A549 (cell line): ENCODE results near the gene EPB41L1. TPM values are rescaled to one million over a fixed set of nuclear protein-coding genes. Genes with fewer than 3 reads are reported as not detected.

Experiments
- ATAC-seq, 2 experiments: fragments of 200-7000 bp in 1 of 2; fragments of >200 bp in 1 of 2; cut with Nextera tagmentation in 1 of 2; cut with Tn5 transposase in 1 of 2; 3 replicates each; pipeline versions ENCODE4 v1.8.0 to v1.9.1; 2018 to 2020; ENCODE audit warnings: mild to moderate bottlenecking in 1 of 2, moderate library complexity in 1 of 2
- CTCF ChIA-PET: fragments of 300-600 bp; sonication (Branson Sonifier 250); formaldehyde crosslinking; extraction: SDS; loops from one replicate; lab custom pipeline; 2021; ENCODE audit warnings: antibody characterized with exemption, inconsistent platforms; lab: Yijun Ruan, JAX
- POLR2A ChIA-PET: fragments of 350-600 bp; formaldehyde crosslinking; extraction: SDS; loops from one replicate; lab custom pipeline; 2021; ENCODE audit warnings: antibody characterized with exemption, inconsistent platforms; lab: Yijun Ruan, JAX
- DNase-seq, 2 experiments: peaks; one replicate each; pipeline versions ENCODE4 v3.0.0 to v3.0.0-alpha.2; 2011 to 2016; ENCODE audit warnings: low read depth in 1 of 2, low spot score in 1 of 2
- FAIRE-seq: peaks from 2 replicates; lab custom pipeline; 2011; peaks lifted over from hg19 to GRCh38; lab: Jason Lieb, UNC
- H3K27ac ChIP-seq, 2 experiments: fragments of >200 bp; sonication (Bioruptor Twin); formaldehyde crosslinking; 3 replicates each; pipeline ENCODE4 v1.5.1; 2016 to 2017
- H3K4me1 ChIP-seq: fragments of >200 bp; sonication (Bioruptor Twin); formaldehyde crosslinking; 3 replicates; pipeline ENCODE4 v1.6.1; 2016
- H3K4me2 ChIP-seq: fragments of >200 bp; sonication (Bioruptor Twin); formaldehyde crosslinking; 3 replicates; pipeline ENCODE4 v1.6.1; 2016
- H3K4me3 ChIP-seq: fragments of >200 bp; sonication (Bioruptor Twin); formaldehyde crosslinking; 3 replicates; pipeline ENCODE4 v1.5.1; 2016
- H3K9me3 ChIP-seq: fragments of >200 bp; sonication (Bioruptor Twin); formaldehyde crosslinking; 3 replicates; pipeline ENCODE4 v1.6.1; 2016
- ATOH8 ChIP-seq: fragments of 250-450 bp; sonication (Bioruptor Pico); IDR thresholded peaks from 2 replicates; pipeline ENCODE4 v1.5.0; 2020; ENCODE audit warnings: low read depth, mild to moderate bottlenecking, moderate library complexity
- BCL3 ChIP-seq: fragments of >200 bp; sonication (Bioruptor Twin); formaldehyde crosslinking; IDR thresholded peaks from 3 replicates; pipeline ENCODE4 v1.6.1; 2016
- CBX2 ChIP-seq: fragments of 200-600 bp; sonication (generic); IDR thresholded peaks from 2 replicates; pipeline ENCODE4 v1.6.1; 2016; ENCODE audit warnings: low read depth, mild to moderate bottlenecking, borderline replicate concordance
- CEBPB ChIP-seq, 2 experiments: fragments of >200 bp in 1 of 2; sonication (Bioruptor Twin) in 1 of 2; formaldehyde crosslinking in 1 of 2; IDR thresholded peaks; 2 replicates each; pipeline ENCODE4 v1.6.1; 2012 to 2016
- CHD4 ChIP-seq: fragments of 200-600 bp; sonication (generic); IDR thresholded peaks from 2 replicates; pipeline ENCODE4 v1.6.1; 2016; ENCODE audit warnings: antibody characterized with exemption, mild to moderate bottlenecking, borderline replicate concordance
- EHF ChIP-seq: fragments of 250-450 bp; sonication (Bioruptor Pico); IDR thresholded peaks from 2 replicates; pipeline ENCODE4 v1.5.0; 2020; ENCODE audit warnings: mild to moderate bottlenecking
- EHMT2 ChIP-seq: fragments of 200-600 bp; sonication (generic); IDR thresholded peaks from 2 replicates; pipeline ENCODE4 v1.6.1; 2016; ENCODE audit warnings: antibody characterized with exemption, low read depth, mild to moderate bottlenecking, moderate library complexity
- ESRRA ChIP-seq: fragments of 150-350 bp; IDR thresholded peaks from 2 replicates; pipeline ENCODE4 v1.6.1; 2014; ENCODE audit warnings: mild to moderate bottlenecking, low read length, borderline replicate concordance
- FOSB ChIP-seq: fragments of 250-450 bp; sonication (Bioruptor Pico); IDR thresholded peaks from 2 replicates; pipeline ENCODE4 v1.5.0; 2020; ENCODE audit warnings: mild to moderate bottlenecking, moderate library complexity
- GATA3 ChIP-seq: IDR thresholded peaks from 2 replicates; pipeline ENCODE4 v1.6.1; 2012; ENCODE audit warnings: borderline replicate concordance
- HOXB13 ChIP-seq: fragments of 250-450 bp; sonication (Bioruptor Pico); IDR thresholded peaks from 2 replicates; pipeline ENCODE4 v1.5.0; 2020; ENCODE audit warnings: low read depth, mild to moderate bottlenecking, moderate library complexity
- MYC ChIP-seq: IDR thresholded peaks from 2 replicates; pipeline ENCODE4 v1.6.1; 2012; ENCODE audit warnings: mild to moderate bottlenecking, inconsistent platforms, low read length, improper control_type of control experiment, borderline replicate concordance
- NPAS2 ChIP-seq: fragments of 250-450 bp; sonication (Bioruptor Pico); IDR thresholded peaks from 2 replicates; pipeline ENCODE4 v1.8.0; 2022; ENCODE audit warnings: mild to moderate bottlenecking, moderate library complexity, borderline replicate concordance
- PBX3 ChIP-seq: IDR thresholded peaks from 2 replicates; pipeline ENCODE4 v1.6.1; 2012
- RARB ChIP-seq: fragments of 250-450 bp; sonication (Bioruptor Pico); IDR thresholded peaks from 2 replicates; pipeline ENCODE4 v1.8.0; 2021; ENCODE audit warnings: mild to moderate bottlenecking, moderate library complexity
- SMC3 ChIP-seq: fragments of >200 bp; sonication (Bioruptor Twin); formaldehyde crosslinking; IDR thresholded peaks from 3 replicates; pipeline ENCODE4 v1.6.1; 2018; ENCODE audit warnings: inconsistent platforms
- TP53 ChIP-seq: fragments of 250-450 bp; sonication (Bioruptor Pico); IDR thresholded peaks from 2 replicates; pipeline ENCODE4 v1.5.0; 2021; ENCODE audit warnings: mild to moderate bottlenecking, moderate library complexity
- ZC3H11A ChIP-seq: fragments of 450-650 bp; IDR thresholded peaks from 2 replicates; pipeline ENCODE4 v1.6.1; 2014; ENCODE audit warnings: antibody characterized with exemption, mild to moderate bottlenecking
- ZSCAN20 ChIP-seq: fragments of 250-450 bp; sonication (Bioruptor Pico); IDR thresholded peaks from 2 replicates; pipeline ENCODE4 v1.8.0; 2022; ENCODE audit warnings: mild to moderate bottlenecking, moderate library complexity
- WGBS: methylation state at CpG from one replicate; pipeline ENCODE4 v1.1.6; 2017; ENCODE audit errors: missing lambda C conversion rate; 5-methylcytosine and 5-hydroxymethylcytosine counted together
- polyA plus RNA-seq, 4 experiments: library from polyadenylated mRNA; depleted of rRNA in 3 of 4; stranded (reverse); fragments of >200 nt; fragmentation: RNase III in 1 of 4; extraction: RNeasy Plus Mini Kit Qiagen cat#74134 plus additional on column Dnase treatment in 1 of 4; gene quantifications; 2 replicates in 3 of 4; 3 replicates in 1 of 4; pipeline ENCODE4 v1.2.3, GENCODE V29; 2011 to 2017

Gene EPB41L1
- polyA plus RNA-seq, 2 of the 4 experiments (the other 2 are of a cell fraction): 45.9 to 94.4 TPM

GRCh38 chr20:36274181-36274841 lies 119.8 kb downstream of the EPB41L1 start (continued):
- no peak for TF ChIP-seq MYC
- no peak for TF ChIP-seq EHMT2

GRCh38 chr20:36275011-36275410 lies 120.5 kb downstream of the EPB41L1 start:
- TF ChIP-seq ESRRA (no peak), CEBPB (IDR thresholded peaks at IDR 0.05) (no peak), CBX2 (no peak), CHD4 (no peak), FOSB (CRISPR knock-in tag) (no peak), SMC3 (no peak), ATOH8 (no peak), ZSCAN20 (no peak), HOXB13 (CRISPR knock-in tag) (no peak), NPAS2 (CRISPR knock-in tag) (no peak), GATA3 (no peak), RARB (no peak), ZC3H11A (no peak)
- ChIA-PET CTCF (interaction anchor here (0.9 to 7.7 kb wide), 4 partner anchors 72 to 164 kb away, joined by 3 to 108 read pairs (median 12); no protein-coding TSS in a partner anchor), POLR2A (no interaction called here)
- Histone ChIP-seq H3K27ac (no peak overlapping the region), H3K4me3 (no peak overlapping the region), H3K4me2 (no peak overlapping the region), H3K9me3 (no peaks in the 10 kb centered on the region), H3K4me1 (no peaks in the 10 kb centered on the region)
- FAIRE-seq: no peak
- no peak for ATAC-seq
- no peak for DNase-seq
- 3% methylated on average over 4 of the region's 5 CpGs for WGBS

GRCh38 chr20:36275441-36276189 lies 121.1 kb downstream of the EPB41L1 start:
- ChIA-PET POLR2A (no interaction called here), CTCF (interaction anchor here (1.2 to 7.7 kb wide), 3 partner anchors 73 to 164 kb away, joined by 3 to 108 read pairs (median 20); no protein-coding TSS in a partner anchor)
- no peak for FAIRE-seq
- no peaks in the 10 kb centered on the region for H3K9me3 ChIP-seq
- no peak for TF ChIP-seq EHF (CRISPR knock-in tag)
- TF ChIP-seq FOSB (CRISPR knock-in tag): no peak
- TF ChIP-seq BCL3: no peak
- no peak for TF ChIP-seq PBX3
- no peak for TF ChIP-seq TP53 (CRISPR knock-in tag)
- ATAC-seq: no peak
- 52% methylated on average over 12 of the region's 12 CpGs for WGBS
- DNase-seq: no peak
- H3K27ac ChIP-seq: no peak overlapping the region
- H3K4me1 ChIP-seq: no peaks in the 10 kb centered on the region
- no peak overlapping the region for H3K4me3 ChIP-seq
- no peak overlapping the region for H3K4me2 ChIP-seq
